ENCODE measurements around the gene SECISBP2. TPM values are rescaled to one million over a fixed set of nuclear protein-coding genes. Genes with fewer than 3 reads are reported as not detected.

SECISBP2 gene
- polyA plus RNA-seq, 3 donors = 60.5 to 100 (median 97.3) TPM

DNA sequence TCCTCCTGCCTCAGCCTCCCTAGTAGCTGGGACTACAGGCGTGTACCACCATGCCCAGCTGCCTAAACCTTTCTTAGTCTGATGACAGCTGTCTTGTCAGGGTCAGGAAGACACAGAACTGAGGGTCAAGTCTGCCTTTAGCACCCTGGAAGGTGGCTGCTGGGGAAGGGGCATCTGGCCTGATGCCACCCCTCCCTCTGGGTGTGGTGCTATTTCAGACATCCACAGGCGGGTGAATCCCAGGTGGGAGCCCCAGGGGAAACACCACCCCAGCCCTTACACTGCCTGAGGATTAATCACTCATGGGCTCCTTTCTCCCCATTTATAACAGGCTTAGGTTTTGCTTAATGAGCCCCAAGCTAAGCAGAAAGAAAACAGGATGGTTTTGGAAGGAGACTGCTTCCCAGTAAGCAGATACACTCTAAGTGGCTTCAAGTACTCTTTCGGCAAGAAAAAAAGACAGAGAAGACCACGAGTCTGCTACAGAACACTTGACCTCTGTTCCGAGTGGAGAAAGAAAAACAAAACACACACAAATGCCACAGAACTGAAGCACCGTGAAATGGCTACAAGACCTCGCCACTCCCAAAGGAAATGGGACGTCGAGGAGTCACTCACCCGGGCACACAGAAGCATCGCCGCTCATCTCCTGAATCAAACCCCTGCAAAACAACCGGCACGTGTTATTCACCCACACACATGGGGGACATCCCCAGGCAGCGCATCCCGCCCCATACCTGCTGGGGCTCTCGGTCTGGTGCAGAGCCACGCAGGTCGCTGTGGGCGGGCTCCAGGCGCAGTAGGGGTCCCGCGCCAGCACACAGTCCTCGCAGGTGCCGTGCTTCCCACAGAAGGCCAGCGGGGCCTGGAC is 62.4 kb downstream of the SECISBP2 start:
- DNase-seq = peak; percentile 61

DNA sequence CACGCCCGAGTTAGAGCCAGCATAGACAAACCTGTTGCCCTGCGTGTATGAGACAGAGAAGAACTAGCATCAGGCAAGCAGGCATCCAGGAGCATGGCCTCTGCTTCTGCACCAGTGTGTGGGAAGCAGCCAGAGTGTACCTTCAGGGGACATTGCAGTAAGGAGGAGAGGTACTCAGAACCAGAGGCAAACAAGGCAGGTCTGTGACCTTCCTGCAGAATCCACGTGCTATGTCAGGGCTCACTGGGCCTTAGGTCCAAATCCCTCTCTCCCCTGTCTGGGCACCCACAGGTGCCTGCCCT is 63.0 kb downstream of the SECISBP2 start:
- DNase-seq = no peak

DNA sequence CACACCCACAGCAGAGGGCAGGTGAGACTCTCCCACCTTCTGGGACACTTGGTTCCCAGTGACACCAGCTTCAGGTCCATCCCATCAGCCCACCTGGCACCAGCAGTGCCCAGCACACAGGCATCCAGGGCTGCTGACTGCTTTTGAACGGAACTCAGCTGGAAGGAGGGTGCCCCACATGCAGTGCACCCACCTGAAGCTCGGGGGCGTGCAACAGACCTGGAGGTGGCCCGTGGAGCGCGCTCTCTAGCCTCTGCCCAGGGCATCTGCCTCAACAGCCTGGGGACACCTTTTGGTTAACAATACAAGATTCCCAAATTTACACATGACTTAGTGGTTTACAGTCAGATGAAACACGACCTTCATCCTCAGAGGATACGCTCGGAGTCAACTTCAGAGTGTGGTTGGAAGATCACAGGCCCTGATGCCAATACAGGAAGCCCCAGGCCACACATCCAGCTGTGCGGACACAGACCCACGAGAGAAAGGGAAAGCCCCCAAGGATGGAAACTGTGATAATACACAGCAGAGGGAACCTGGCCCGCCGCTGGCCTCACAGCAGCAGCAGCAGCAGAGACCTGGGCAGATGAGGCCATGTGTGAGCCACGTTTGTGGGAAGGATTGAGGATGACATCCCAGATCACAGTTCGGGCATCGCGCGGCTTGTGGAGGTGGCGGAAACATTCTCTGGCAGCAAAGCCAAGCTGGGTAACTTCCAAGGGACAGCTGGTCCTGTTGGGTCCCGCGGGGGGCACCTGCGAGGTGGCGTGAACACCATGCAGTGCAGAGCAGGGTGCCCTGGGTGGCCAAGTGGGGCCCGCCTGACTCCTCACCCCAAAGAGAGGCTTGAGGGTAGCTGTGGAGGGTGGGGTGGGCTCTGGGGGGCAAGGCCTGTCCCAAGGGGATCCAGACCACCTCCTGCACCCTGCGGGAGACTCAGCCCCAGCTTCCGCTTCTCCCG is 64.0 kb downstream of the SECISBP2 start:
- no peak for DNase-seq

DNA sequence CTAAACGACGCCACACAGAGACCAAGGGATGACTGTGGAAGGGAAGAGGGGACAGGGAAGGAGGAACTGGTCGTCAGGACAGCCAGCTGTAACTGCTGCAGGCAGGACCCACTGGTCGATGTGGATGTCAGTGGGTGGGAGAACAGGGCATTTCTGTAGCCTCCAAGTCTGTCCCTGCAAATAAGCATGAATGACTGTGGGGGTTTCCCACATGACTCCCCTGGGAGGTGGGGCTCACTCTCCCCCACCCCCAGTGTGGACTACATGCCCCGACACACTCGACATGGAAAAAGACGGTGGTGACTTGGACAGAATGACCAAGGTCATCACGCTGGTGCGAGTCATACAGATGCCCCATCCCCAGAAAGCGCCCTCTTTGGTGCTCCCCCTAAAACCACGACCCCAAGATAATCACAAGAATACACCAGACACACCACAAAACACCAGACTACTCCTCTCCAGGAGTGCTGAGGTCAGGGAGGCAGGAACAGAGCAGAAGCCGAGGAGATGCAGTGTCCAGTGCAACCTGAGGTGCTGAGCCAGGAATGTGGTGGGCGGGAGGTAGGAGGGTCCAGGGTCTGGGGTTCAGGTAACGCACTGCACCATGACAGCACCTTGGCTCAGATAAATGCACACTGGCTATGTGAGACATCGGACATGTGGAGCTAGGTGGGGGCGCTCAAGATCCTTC is 64.9 kb downstream of the SECISBP2 start:
- no peak for DNase-seq

DNA sequence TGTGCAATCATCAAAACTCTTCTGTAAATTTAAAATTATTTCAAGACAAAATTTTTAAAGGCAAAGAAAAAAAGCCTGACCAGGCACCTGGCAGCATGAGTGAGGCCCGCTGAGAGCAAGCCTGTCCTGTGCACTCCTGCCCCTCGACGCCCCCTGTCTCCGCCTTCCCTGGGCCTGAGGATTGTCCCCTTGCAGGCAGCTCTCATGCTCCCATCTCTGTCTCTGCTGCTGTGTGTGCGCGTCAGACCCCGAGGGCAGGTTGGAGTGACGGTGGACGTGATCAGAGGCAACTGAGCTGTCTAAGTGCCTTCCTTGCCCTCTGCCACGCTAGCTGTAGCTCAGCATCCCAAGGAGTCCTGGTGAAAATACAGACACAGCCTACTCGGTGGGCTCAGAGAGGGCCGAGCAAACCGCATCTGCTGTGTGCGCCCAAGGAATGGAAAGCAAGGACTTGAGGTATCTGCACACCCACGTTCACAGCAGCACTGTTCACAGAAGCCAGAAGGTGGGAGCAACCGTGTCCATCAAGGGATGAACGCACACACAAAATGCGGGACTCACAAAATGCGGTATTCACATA is 65.5 kb downstream of the SECISBP2 start:
- DNase-seq = no peak

DNA sequence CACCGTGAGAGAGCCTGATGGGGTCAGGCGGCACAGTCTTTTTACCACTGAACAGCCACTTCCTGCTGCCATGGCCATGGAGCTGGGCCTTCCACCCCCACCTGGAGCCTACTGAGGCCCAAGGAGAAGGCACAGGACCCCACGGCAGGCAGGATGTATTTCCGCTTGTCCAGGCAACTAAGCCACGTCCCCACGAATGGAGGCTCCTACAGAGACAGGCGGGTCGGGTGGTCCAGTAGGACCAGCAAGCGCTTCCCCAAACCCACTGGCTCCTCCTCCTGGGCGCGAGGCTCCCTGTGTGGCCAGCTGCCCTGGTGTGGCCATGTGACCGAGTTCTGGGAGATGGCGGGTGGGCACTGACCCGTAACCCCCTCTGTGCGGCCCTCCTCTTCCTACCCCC is 66.5 kb downstream of the SECISBP2 start:
- no peak for DNase-seq

DNA sequence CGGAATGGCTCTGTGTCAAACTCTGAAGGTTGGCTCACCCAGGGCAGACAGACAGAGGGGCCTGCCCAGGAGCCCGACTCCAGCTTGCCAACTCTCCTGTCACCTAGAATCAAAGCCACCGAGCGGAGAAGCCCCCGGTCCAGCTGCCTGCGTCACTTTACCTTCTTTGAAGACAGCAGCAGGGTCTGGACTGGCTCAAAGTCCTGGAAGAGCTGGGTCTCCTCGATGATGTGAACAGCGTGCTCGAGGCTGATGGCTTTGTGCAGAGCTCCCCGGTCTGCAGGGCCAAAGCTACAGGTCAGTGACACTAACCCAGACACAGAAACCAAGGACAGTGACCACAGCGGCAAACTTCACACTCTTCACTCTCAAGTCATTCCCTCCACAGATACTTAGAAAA is 67.9 kb downstream of the SECISBP2 start:
- no peak for DNase-seq

DNA sequence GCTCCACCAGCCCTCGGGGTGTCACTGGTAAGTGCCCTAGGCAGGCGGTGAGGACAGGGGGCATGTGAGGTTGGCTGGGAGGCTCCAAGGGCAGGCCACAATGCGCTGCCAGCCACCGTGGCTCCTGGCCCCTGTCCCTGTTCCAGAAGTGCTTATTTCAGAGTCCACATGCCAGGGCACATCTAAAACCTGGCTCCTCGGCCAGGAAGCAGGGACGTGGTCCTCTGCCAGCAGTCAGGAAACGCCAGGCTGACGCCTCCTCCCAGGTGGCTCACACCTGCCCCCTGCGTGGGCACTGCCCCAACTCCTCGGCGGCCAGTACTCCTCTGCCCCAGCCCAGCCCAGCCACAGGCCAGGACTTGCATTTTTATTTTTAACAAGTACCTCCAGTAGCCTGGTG is 68.5 kb downstream of the SECISBP2 start:
- DNase-seq = no peak

DNA sequence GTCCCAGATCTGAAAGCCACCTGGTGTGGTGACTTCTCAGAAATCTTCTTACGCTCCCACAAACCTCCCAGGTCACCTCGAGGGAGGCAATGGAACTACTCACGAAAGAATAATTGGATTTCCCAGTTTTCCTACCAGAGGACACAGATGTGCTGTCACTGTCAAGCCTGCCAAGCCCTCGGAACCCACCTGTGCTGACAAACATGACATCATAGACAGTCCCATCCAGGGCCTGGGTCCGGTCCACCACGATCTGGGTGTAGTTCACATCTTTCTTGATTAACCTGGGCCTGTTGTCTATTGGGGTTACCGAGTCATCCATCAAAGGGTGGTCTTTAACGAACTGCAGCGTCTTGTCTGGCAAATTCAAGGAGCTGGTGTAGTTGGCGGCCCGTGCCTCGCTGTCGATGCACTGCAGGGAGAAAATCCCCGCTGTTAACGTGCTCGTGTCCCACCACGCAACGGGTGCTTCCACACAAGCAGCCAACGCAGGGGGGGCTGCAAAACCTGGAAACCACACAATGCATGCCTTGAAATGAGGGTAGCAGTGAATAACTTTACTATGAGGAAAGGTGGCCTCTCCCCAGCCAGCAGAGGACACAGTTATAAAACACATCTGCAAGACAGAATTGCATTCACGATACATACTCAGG is 69.0 kb downstream of the SECISBP2 start:
- DNase-seq = no peak

DNA sequence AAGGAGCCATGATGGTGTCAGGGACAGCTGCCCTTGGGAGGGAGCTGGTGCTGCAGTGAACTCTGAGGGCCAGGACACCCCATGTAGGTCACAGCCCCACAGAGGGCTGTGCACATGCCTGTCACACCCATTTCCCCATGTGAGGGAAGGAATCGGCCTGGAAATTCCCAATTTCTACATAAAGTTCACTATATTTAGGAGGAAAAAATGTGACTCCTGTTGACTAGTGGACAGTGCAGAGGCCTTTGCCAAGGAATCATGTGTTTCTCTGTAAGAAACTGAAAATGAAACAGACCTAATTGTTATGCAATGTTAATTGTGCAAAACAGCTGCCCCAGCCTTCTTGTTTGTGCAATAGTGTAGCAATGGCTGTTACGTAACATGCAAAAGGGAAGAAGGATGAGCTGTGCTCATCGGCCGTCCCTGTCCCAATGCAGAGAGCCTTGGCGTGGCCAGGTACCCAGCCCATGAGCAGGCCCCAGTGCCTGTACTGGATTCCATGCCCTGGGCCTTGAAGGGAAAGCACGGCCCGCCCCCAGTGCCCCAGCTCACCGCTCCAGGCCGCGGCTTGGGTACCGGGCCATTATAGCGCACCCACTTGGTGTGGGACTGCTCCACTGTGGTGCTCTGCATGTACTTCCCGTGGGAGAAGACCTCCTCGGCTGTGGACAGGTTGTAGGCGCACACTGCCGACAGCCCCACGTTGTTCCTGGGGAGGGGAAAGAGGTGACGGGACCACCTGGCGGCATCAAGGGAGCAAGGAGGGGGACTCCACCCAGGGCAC is 70.0 kb downstream of the SECISBP2 start:
- no peak for DNase-seq

DNA sequence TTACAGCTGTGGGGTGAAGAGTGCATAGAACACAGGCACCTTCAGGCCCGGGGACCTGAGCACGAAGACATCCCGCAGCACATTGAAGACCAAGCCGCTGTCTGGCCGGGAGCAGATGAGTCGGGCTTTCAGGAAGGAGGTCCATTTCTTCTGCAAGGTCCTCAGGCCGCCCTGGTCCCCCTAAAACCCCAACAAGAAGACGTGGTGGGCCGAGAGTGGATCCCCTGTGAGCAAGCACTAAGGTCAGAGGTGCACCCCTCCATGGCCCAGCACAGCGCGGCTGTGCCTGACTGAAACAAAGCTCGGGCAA is 70.5 kb downstream of the SECISBP2 start:
- DNase-seq = no peak

DNA sequence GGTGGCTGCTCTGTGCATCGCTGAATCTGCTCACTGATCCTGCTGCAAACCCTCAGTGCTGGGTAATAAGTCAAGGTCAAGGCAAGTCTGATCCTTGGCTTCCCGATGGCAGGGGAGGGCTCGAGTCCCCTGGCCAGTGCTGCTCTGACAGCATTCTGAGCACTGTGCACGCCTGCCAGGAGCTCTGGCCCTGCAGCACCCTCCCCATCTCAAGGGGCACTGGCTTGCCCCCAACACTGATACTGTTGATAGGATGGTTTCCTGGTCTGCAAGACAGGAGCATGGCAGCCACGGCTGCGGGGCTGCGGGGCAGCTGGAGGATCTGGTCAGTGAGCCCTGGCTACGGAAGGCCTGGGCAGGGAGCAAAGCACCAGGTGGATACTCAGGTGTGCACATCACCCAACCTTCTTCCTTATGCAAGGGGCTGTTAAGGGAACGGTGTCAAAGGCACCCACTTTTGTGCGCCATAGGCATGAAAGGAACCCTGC is 71.8 kb downstream of the SECISBP2 start:
- DNase-seq = no peak

DNA sequence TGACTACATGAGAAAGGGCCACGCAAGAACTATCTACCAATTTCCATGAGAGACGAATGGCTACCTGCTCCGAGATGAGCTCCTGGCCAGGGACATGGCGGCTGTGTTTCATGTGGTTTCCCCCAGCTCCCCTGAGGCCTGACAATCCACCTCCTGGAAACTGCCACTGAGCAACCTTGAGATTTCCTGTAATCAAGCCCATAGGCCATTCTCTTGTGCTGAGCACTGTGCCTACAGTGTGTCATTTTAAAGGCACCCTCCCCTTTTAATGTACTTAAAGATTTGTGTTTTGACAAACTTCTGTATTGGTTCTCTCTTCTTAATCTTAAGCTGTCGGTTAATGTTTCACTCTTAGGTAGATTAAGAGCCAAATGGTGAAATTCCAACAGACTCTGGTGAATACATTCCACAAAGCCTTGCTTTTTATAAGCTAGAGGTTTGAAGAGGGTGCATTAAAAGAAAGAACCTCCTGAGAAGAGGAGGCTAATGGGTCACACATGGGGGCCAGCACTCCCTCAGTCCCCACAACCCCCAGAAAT is 72.3 kb downstream of the SECISBP2 start:
- no peak for DNase-seq

DNA sequence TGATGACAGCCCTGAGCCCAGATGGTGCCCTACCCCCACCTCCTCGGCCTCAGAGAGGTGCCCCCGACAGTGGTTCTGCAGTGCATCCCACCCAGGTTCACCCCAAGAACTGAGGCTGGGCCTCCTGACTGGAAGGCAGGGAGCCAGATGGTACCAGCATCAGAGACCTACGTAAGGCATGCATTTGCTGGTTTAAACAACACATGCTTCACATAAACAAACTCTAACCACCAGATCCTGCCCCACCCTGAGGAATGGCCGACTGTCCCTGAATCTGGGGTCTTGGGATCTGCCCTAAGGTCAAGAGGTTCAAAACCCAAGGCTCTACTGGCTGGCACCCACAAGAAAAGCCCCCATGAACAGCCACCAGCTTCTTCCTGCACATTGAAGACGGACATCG is 73.3 kb downstream of the SECISBP2 start:
- DNase-seq = no peak

DNA sequence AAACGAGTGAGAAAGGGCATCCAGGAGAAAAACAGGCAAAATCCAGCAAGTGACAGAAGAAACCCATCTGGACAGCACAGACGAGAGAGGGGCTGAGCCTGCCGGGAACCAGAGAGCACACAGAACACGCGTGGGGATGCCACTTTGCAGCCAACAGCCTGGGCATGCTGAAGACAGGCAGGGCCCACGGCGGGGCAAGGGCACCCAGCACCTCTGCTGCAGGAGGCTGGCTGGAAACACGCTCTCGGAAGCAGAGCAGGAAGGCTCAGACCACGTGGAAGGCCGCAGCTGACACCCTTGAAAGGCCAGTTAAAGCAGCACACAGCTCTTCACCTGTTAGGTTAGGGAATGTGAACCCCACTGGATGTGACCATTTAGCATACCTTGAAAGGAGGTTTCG is 76.1 kb downstream of the SECISBP2 start:
- DNase-seq = no peak

DNA sequence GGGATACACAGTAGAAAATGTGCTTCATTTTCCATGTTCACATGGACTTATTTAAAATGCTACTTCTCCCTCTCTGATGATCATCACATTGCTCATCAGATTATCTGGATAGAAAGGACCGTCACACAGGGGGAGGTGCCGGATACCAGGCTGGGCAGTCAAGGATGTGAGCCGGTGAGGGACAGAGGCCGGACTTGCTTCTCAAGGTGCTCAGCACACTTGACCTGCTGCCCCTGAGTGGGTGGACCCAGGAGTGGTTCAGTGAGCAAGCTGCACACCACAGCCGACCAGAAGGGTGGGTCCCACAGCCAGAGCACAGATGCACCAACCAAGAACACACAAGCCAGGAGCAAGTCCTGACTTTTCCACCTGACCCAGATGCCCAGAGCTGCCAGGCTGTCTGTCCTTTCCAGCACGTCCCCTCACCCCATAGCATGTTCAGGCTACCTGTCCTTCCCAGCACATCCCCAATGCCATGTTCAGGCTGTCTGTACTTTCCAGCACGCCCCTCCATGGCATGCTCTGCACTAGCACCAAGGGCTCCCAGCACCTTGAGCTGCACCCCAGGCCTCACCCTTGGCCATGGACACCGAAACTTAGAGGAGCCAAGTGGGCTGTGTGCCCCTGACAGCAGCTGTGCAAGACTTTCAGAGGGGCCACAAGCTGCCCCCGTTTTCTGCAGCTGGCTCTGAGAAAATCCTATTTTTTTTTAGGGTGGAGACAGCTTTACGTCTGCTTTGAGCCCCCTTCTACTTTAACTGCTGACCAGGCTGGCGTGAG is 77.8 kb downstream of the SECISBP2 start:
- no peak for DNase-seq

DNA sequence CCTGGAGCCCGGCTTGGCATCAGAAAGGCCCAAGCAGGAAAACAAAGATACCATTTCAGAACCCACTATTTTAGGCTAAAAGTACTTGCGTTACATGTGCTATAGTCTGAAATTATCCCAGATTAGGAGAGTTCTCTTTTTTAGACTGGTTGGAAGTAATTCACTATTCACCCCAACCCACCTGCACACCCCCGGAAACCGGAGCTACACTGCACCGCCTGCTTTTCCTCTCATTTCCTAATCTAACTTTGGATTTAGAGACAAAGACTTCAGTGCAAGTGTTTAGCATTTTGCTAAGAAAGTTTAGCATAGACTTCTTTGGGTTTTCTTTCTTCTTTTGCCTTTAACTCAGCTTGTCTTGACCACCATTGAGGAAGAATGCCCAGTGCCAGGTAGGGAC is 79.2 kb downstream of the SECISBP2 start:
- no peak for DNase-seq

DNA sequence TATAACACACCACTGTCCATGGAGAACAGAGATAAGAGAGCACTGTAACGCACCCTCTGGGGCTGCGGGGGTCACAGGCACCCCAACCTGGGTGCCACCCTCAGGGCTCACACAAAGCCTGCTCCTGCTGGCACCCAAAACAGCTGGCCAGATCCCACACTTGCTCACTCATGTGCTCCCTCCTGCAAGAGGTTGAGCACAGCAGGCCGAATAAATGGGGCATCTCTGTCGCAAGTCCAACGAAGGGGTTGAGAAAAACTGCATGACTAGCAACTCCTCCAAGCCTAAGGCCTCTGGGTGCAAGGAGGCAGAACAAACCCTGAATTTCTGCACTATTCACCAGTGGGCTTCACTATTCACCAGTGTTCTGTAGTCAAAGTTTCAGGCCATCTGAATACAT is 80.3 kb downstream of the SECISBP2 start:
- DNase-seq = no peak

DNA sequence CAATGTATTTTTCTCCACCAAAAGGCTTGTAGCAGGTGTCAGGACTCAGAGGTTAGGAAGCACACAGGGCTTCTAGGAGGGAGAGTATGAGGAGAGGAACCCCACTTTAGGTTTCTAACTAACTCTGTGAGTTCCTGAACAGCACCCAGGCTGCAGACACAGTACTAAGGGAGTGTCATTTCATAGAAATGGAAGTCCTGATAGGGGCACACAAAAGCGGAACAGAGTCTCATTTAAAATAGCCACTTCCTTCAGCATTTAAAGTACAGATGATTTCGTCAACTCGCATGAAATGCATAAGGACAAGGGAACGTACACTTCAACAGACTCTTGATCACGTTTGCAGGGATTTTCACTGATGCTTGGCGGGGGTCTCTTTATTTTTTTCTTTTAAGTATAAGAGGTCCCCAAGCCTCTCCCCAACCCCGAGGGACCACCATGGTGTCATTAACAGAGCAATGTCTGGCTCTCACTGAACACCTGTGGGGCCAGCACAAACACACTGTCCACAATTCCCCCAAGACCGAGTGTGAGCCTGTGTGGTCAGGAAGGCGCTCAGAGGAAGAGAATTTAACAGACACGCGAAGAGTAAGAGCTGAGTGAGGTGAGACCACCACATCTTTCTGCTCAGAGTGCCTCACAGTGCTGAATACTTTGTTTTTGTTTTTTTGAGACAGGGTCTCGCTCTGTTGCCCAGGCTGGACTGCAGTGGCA is 82.3 kb downstream of the SECISBP2 start:
- DNase-seq = no peak

Data from renal pelvis (tissue), 4 donors.